SJCRH30 (cell line): ENCODE measurements around the gene SMC3. TPM values are rescaled to one million over a fixed set of nuclear protein-coding genes. Genes with fewer than 3 reads are reported as not detected.
A peak's percentile ranks its signal among the peaks of the same experiment; 100 is the strongest.
"Not testable (repeated sequence)": the region's sequence is repeated elsewhere in the genome, so short reads cannot be mapped to it uniquely, and the experiment has no call there.

Source experiments
- DNase-seq, 2 experiments: peaks; one replicate each; pipeline ENCODE4 v3.0.0-alpha.2; 2015 to 2020
- H3K27ac ChIP-seq: fragments of 250-450 bp; sonication (Bioruptor Pico); 2 replicates; pipeline ENCODE4 v1.5.1; 2020; ENCODE audit warnings: mild to moderate bottlenecking, moderate library complexity
- H3K27me3 ChIP-seq: fragments of 250-450 bp; sonication (Bioruptor Pico); 2 replicates; pipeline ENCODE4 v1.5.1; 2020; ENCODE audit warnings: mild to moderate bottlenecking, moderate library complexity
- H3K36me3 ChIP-seq: fragments of 250-450 bp; sonication (Bioruptor Pico); 2 replicates; pipeline ENCODE4 v1.5.1; 2020; ENCODE audit warnings: mild to moderate bottlenecking, moderate library complexity
- H3K4me1 ChIP-seq: fragments of 250-450 bp; sonication (Bioruptor Pico); 2 replicates; pipeline ENCODE4 v1.5.1; 2020; ENCODE audit warnings: mild to moderate bottlenecking, moderate library complexity
- H3K4me3 ChIP-seq: fragments of 250-450 bp; sonication (Bioruptor Pico); 2 replicates; pipeline ENCODE4 v1.5.1; 2020; ENCODE audit warnings: mild to moderate bottlenecking, moderate library complexity
- H3K9me3 ChIP-seq: fragments of 250-450 bp; sonication (Bioruptor Pico); replicated peaks from 2 replicates; pipeline ENCODE4 v1.5.1; 2020; ENCODE audit warnings: mild to moderate bottlenecking, moderate library complexity
- total RNA-seq: library from RNA; depleted of rRNA; stranded (reverse); fragments of >200 nt; shearing (Covaris generic); gene quantifications from 2 replicates; pipeline ENCODE4 v1.2.3, GENCODE V29; 2014

SMC3 gene
- total RNA-seq, 1 experiment from 2014 or later, result 107 TPM

- Histone ChIP-seq H3K36me3 (peaks cover 87% of the 10 kb centered on the region), H3K27me3 (no peaks in the 10 kb centered on the region), H3K4me1 (no peaks in the 10 kb centered on the region), H3K27ac (no peak overlapping the region), H3K9me3 (no peaks in the 10 kb centered on the region), H3K4me3 (no peak overlapping the region)
- no peak for DNase-seq
These were observed 9.6 kb downstream of the SMC3 start for GRCh38 chr10:110577056-110577455.

GRCh38 chr10:110584006-110584405 lies 16.5 kb downstream of the SMC3 start:
- no peaks in the 10 kb centered on the region for H3K4me1 ChIP-seq
- no peaks in the 10 kb centered on the region for H3K27me3 ChIP-seq
- no peak for DNase-seq
- H3K9me3 ChIP-seq, result no peaks in the 10 kb centered on the region
- no peak overlapping the region for H3K4me3 ChIP-seq
- peaks cover 90% of the 10 kb centered on the region for H3K36me3 ChIP-seq
- no peak overlapping the region for H3K27ac ChIP-seq

- no peaks in the 10 kb centered on the region for H3K27me3 ChIP-seq
- no peak overlapping the region for H3K4me3 ChIP-seq
- H3K4me1 ChIP-seq, result no peaks in the 10 kb centered on the region
- H3K9me3 ChIP-seq, result no peaks in the 10 kb centered on the region
- no peak overlapping the region for H3K27ac ChIP-seq
- DNase-seq, result no peak
- peaks cover 84% of the 10 kb centered on the region for H3K36me3 ChIP-seq
These were observed 24.3 kb downstream of the SMC3 start for GRCh38 chr10:110591760-110592159.

GRCh38 chr10:110597476-110597875 lies 30.0 kb downstream of the SMC3 start:
- Histone ChIP-seq H3K4me3 (no peak overlapping the region), H3K4me1 (no peaks in the 10 kb centered on the region), H3K27me3 (no peaks in the 10 kb centered on the region), H3K9me3 (no peaks in the 10 kb centered on the region), H3K27ac (no peak overlapping the region), H3K36me3 (peaks cover 64% of the 10 kb centered on the region)
- no peak for DNase-seq

GRCh38 chr10:110600487-110601101 lies 33.1 kb downstream of the SMC3 start:
- H3K36me3 ChIP-seq, result peaks cover 64% of the 10 kb centered on the region
- DNase-seq, result peak; percentile 59 to 81

GRCh38 chr10:110601581-110601980 lies 34.1 kb downstream of the SMC3 start:
- no peaks in the 10 kb centered on the region for H3K9me3 ChIP-seq
- H3K4me1 ChIP-seq, result no peaks in the 10 kb centered on the region
- H3K4me3 ChIP-seq, result no peak overlapping the region
- no peaks in the 10 kb centered on the region for H3K27me3 ChIP-seq
- peaks cover 66% of the 10 kb centered on the region for H3K36me3 ChIP-seq
- no peak overlapping the region for H3K27ac ChIP-seq
- no peak for DNase-seq

More at GRCh38 chr10:110600487-110601101, 33.1 kb downstream of the SMC3 start:
- Histone ChIP-seq H3K4me3 (no peak overlapping the region), H3K27ac (no peak overlapping the region), H3K4me1 (no peaks in the 10 kb centered on the region), H3K9me3 (no peaks in the 10 kb centered on the region), H3K27me3 (no peaks in the 10 kb centered on the region)

- H3K36me3 ChIP-seq, result peaks cover 26% of the 10 kb centered on the region
- H3K27ac ChIP-seq, result no peak overlapping the region
- H3K27me3 ChIP-seq, result no peaks in the 10 kb centered on the region
- DNase-seq, result no peak
- 0 out of 2 replicates have a peak, but pooled peaks cover 5% of the 10 kb centered on the region for H3K4me1 ChIP-seq
- no peaks in the 10 kb centered on the region for H3K9me3 ChIP-seq
- no peak overlapping the region for H3K4me3 ChIP-seq
These were observed 40.6 kb downstream of the SMC3 start for GRCh38 chr10:110608087-110608486.

GRCh38 chr10:110609605-110610004 lies 42.1 kb downstream of the SMC3 start:
- Histone ChIP-seq H3K27ac (no peak overlapping the region), H3K36me3 (peaks cover 14% of the 10 kb centered on the region), H3K4me3 (no peak overlapping the region), H3K27me3 (no peaks in the 10 kb centered on the region), H3K9me3 (no peaks in the 10 kb centered on the region), H3K4me1 (peaks cover 6% of the 10 kb centered on the region)
- DNase-seq, result peak in 1 of 2 experiments; percentile 34

GRCh38 chr10:110610308-110610774 lies 42.8 kb downstream of the SMC3 start:
- DNase-seq, result peak; percentile 49 to 86
- H3K36me3 ChIP-seq, result peaks cover 6% of the 10 kb centered on the region
- H3K4me3 ChIP-seq, result no peak overlapping the region
- peaks cover 13% of the 10 kb centered on the region for H3K4me1 ChIP-seq
- no peaks in the 10 kb centered on the region for H3K9me3 ChIP-seq
- no peak overlapping the region for H3K27ac ChIP-seq
- H3K27me3 ChIP-seq, result no peaks in the 10 kb centered on the region

- DNase-seq, H3K36me3 ChIP-seq, H3K9me3 ChIP-seq, H3K27ac ChIP-seq, H3K27me3 ChIP-seq, H3K4me3 ChIP-seq: not testable (repeated sequence)
- peaks cover 16% of the 10 kb centered on the region for H3K4me1 ChIP-seq
These were observed 43.3 kb downstream of the SMC3 start for GRCh38 chr10:110610781-110611180.

- Histone ChIP-seq H3K4me1 (peaks cover 16% of the 10 kb centered on the region), H3K4me3 (no peak overlapping the region), H3K36me3 (no peaks in the 10 kb centered on the region), H3K9me3 (no peaks in the 10 kb centered on the region), H3K27ac (no peak overlapping the region), H3K27me3 (no peaks in the 10 kb centered on the region)
- no peak for DNase-seq
These were observed 44.6 kb downstream of the SMC3 start for GRCh38 chr10:110612087-110612486.

- H3K9me3 ChIP-seq, result no peaks in the 10 kb centered on the region
- H3K4me1 ChIP-seq, result peaks cover 21% of the 10 kb centered on the region
- H3K36me3 ChIP-seq, result no peaks in the 10 kb centered on the region
- H3K27me3 ChIP-seq, result no peaks in the 10 kb centered on the region
- no peak for DNase-seq
- no peak overlapping the region for H3K27ac ChIP-seq
- no peak overlapping the region for H3K4me3 ChIP-seq
These were observed 45.1 kb downstream of the SMC3 start for GRCh38 chr10:110612629-110613028.

GRCh38 chr10:110613341-110613995 lies 46.0 kb downstream of the SMC3 start:
- Histone ChIP-seq H3K4me3 (no peak overlapping the region), H3K36me3 (no peaks in the 10 kb centered on the region), H3K27me3 (no peaks in the 10 kb centered on the region), H3K27ac (no peak overlapping the region), H3K4me1 (peaks cover 29% of the 10 kb centered on the region), H3K9me3 (no peaks in the 10 kb centered on the region)
- no peak for DNase-seq

GRCh38 chr10:110613996-110614495 lies 46.6 kb downstream of the SMC3 start:
- no peak overlapping the region for H3K27ac ChIP-seq
- no peaks in the 10 kb centered on the region for H3K27me3 ChIP-seq
- H3K4me3 ChIP-seq, result no peak overlapping the region
- no peak for DNase-seq
- H3K36me3 ChIP-seq, result no peaks in the 10 kb centered on the region
- peaks cover 35% of the 10 kb centered on the region for H3K4me1 ChIP-seq
- H3K9me3 ChIP-seq, result no peaks in the 10 kb centered on the region

GRCh38 chr10:110615057-110615747 lies 47.7 kb downstream of the SMC3 start:
- no peaks in the 10 kb centered on the region for H3K36me3 ChIP-seq
- no peaks in the 10 kb centered on the region for H3K9me3 ChIP-seq
- no peak overlapping the region for H3K27ac ChIP-seq
- DNase-seq, result peak; percentile 69 to 83
- H3K27me3 ChIP-seq, result no peaks in the 10 kb centered on the region
- H3K4me1 ChIP-seq, result peaks cover 42% of the 10 kb centered on the region
- H3K4me3 ChIP-seq, result no peak overlapping the region
